CD4-positive, alpha-beta T cell treated with Interleukin-6 at 100 ng/mL for 8 hours (primary cell): ENCODE results near the gene CMBL.
"Not testable (repeated sequence)": the region's sequence is repeated elsewhere in the genome, so short reads cannot be mapped to it uniquely, and the experiment has no call there.

ENCODE experiments used
- DNase-seq: peaks from one replicate; pipeline ENCODE4 v3.0.0-alpha.2; 2020; ENCODE audit warnings: mixed read lengths, low spot score

CMBL gene

DNA sequence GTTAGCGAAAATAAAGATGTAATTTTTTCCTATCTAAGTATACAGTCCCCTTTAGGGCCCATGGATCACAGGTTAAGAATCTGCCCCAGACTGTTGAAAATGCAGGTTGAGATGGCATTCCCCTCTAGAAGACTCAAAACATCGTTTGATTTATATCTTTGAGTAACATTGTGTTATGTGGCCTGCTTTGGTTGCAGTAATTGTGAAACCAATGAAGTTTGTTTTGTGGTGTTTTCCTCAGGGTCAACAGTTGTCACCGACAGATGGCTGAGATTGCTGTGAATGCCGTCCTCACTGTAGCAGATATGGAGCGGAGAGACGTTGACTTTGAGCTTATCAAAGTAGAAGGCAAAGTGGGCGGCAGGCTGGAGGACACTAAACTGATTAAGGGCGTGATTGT lies 49.8 kb downstream of the CMBL start:
- no peak for DNase-seq

GRCh38 chr5:10254686-10255085 lies 53.0 kb downstream of the CMBL start:
- DNase-seq, result no peak

DNA sequence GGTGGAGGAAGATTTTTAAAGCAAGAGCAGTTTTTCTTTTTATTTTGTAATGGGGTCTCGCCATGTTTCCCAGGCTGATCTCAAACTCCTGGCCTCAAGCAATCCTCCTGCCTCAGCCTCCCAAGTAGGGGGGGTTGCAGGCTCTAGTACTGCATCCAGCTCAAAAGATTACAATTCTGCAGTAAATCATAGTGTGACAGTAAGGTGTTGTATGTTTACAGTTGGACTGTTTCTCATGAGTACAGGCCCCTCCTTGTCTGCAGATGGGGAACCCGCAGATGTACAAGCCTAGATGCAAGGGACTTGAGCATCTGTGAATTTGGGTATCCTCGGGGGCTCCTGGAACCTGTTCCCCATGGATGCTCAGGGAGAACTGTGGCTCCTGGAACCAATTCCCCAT lies 54.3 kb downstream of the CMBL start:
- DNase-seq, result no peak

- no peak for DNase-seq
Observed at GRCh38 chr5:10251405-10251804, 56.3 kb downstream of the CMBL start.

- DNase-seq, result peak; percentile 10
Observed at GRCh38 chr5:10250806-10251276, 56.9 kb downstream of the CMBL start.

DNA sequence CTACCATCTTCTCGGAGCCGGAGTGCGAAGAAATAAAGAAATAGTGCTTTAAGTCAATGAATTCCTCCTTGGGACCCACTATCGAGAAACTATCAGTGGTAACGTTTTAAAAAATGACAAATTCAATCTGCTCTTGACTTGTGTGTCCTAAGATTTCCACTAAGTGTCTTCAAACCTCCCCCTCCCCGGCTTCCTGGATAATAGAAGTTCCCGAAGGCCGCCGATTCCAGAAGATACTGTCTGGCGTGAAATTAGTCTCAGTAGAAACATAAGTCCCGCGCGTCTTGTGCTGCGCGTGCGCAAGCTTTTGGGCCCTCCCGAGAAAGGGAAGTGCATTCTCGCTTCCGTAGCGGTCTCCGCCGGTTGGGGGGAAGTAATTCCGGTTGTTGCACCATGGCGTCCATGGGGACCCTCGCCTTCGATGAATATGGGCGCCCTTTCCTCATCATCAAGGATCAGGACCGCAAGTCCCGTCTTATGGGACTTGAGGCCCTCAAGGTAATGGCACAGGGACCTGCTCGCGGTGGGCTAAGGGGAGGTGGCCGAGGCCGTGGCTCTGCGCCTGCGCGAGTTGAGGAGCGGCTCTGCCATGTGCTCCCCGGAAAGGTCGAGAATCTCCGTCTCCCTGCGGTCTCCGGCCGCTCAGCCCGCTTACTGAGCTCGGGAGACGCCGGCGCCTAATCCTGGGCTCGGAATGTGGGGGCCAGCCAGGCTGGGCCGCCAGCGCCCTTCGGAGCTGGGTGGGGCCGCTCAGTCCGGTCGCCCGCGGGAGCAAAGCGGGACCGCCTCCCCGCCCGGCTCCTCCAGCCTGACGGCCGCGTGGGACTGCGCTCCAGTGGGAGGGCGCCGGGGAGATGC lies 57.5 kb downstream of the CMBL start, which contains the start of gene CCT5:
TSS of gene CCT5 (plus strand) at position 333 of the 858 bp plus-strand sequence. CDS start at position 394, 61 bp downstream.
- peak; percentile 94 for DNase-seq

- DNase-seq, result no peak
Observed at GRCh38 chr5:10248378-10249260, 59.1 kb downstream of the CMBL start.

DNA sequence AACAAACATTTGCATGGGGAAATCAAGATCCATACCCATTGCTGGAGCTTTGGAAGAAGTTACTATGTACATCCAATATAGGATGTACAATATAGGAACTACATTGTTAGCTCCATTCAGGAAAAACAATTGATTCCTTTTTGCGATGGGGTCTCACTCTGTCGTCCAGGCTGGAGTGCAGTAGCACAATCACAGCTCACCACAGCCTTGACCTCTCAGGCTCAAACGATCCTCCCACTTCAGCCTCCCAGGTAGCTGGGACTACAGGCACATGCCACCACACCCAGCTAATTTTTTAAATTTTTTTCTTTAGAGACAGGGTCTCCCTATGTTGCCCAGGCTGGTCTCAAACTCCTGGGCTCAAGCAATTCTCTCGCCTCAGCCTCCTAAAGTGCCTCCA lies 60.5 kb downstream of the CMBL start:
- DNase-seq, result not testable (repeated sequence)

GRCh38 chr5:10246761-10247160 lies 60.9 kb downstream of the CMBL start:
- no peak for DNase-seq

- no peak for DNase-seq
Observed at GRCh38 chr5:10244342-10244944, 63.3 kb downstream of the CMBL start.

DNA sequence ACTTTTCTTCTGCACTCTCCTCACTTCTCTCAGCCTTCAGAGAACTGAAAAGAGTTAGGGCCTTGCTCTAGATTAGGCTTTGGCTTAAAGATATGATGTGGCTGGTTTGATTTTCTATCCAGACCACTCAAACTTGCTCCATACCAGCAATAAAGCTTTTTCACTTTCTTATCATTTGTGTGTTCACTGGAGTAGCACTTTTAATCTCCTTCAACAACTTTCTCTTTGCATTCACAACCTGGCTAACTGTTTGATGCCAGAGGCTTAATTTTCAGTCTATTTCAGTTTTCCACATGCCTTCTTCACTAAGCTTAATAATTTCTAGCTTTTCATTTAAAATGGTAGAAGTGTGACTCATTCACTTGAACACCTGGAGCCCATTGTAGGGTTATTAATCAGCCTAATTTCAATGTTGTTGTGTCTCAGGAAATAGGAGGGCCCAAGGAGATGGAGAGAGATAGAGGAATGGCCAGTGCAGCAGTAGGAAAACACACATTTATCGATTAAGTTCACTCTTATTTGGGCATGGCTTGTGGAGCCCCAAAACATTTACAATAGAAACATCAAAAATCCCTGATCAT lies 64.0 kb downstream of the CMBL start:
- no peak for DNase-seq

- DNase-seq, result no peak
Observed at GRCh38 chr5:10235350-10235749, 72.4 kb downstream of the CMBL start.

- no peak for DNase-seq
Observed at GRCh38 chr5:10233505-10233904, 74.2 kb downstream of the CMBL start.

DNA sequence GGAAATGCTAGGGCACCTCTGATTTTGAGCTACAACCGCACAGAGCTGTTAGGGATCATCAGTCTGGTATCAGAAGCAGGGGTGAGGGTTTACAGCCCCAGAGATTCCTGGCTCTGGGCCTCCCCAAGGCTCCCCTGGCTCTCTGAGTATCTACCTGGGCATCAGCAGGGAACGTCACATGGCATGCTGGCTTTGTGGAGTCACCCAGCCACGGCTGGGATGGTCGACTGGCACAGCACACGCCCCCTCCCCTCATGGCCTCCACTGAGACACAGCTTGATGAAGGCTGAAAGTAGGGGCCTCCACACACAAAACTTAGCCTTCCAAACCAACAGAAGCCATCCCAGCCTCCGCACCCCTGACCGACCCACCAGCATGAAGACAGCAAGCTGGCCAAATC lies 74.7 kb downstream of the CMBL start:
- no peak for DNase-seq

DNA sequence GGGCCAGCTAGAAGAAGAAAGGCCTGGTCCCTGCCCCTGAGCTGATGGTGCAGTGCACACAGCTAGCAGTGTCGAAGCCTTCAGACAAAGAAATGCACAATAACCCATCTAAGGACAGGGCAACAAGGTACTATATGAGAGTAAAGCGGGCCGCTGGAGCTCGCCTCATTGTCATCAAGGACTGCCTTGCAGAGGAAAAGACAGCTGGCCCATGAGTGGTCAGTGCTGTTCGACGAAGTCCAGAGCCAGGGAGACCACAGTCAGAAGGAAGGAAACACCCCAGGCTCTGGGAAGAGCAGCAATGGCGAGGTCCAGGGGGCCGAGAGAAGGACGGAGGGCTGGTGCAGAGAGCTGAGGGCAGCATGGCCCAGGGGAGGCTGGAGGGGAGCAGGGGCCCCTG lies 75.3 kb downstream of the CMBL start:
- no peak for DNase-seq

- DNase-seq, result no peak
Observed at GRCh38 chr5:10229306-10230048, 78.2 kb downstream of the CMBL start.

DNA sequence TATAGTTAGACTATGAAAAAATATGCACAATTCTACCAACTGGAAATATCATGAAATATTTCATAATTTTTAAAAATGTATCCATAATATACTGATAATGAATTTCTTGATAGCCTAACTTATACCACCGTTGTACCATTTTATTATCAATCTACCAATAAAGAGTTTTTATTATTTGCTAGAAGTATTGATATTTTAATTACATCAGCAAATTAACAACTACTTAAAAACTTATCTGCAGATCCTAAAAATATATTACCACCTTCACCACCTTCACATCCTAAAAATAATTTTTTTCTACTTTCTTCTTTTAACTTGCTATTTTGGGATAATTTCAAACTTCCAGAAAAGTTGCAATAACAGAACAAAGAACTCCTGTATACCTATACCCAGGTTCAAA lies 79.4 kb downstream of the CMBL start:
- no peak for DNase-seq
